Panc1 (cell line): ENCODE results near the gene ARPIN. TPM values are rescaled to one million over a fixed set of nuclear protein-coding genes. Genes with fewer than 3 reads are reported as not detected.

Source experiments
- ATAC-seq: fragments of 200-7000 bp; cut with Tn5 transposase; 2 replicates; pipeline ENCODE4 v1.9.1; 2020; ENCODE audit warnings: mild to moderate bottlenecking, moderate library complexity
- BruUV-seq: library from RNA; stranded (reverse); fragments of 400-500 nt; replicated peaks from 2 replicates; lab custom pipeline; 2021; lab: Mats Ljungman, UMichigan
- CTCF ChIA-PET: fragments of 300-600 bp; sonication (Branson Sonifier 250); formaldehyde crosslinking; loops from one replicate; lab custom pipeline; 2022; ENCODE audit warnings: antibody characterized with exemption; lab: Charles Lee
- POLR2A ChIA-PET: fragments of 300-600 bp; sonication (Branson Sonifier 250); formaldehyde crosslinking; loops from one replicate; lab custom pipeline; 2022; ENCODE audit warnings: antibody characterized with exemption; lab: Charles Lee
- DNase-seq: peaks from one replicate; pipeline ENCODE4 v3.0.0-alpha.2; 2010; ENCODE audit warnings: low read depth, low spot score
- H3K27ac ChIP-seq: 2 replicates; pipeline ENCODE4 v1.5.1; 2011; ENCODE audit warnings: mild to moderate bottlenecking, low read length, inconsistent platforms
- H3K27me3 ChIP-seq: fragments of 200-500 bp; sonication (Bioruptor generic); 2 replicates; pipeline ENCODE4 v1.6.0; 2014; ENCODE audit warnings: low read length, inconsistent platforms; ENCODE audit not compliant: control insufficient read depth, insufficient read depth
- H3K36me3 ChIP-seq: fragments of 200-500 bp; sonication (Bioruptor generic); 2 replicates; pipeline ENCODE4 v1.5.1; 2014; ENCODE audit warnings: inconsistent platforms, mild to moderate bottlenecking, low read length, moderate library complexity; ENCODE audit not compliant: control insufficient read depth, insufficient read depth
- H3K4me1 ChIP-seq: 2 replicates; pipeline ENCODE4 v1.5.1; 2011; ENCODE audit warnings: inconsistent platforms, mild to moderate bottlenecking, low read length, moderate library complexity; ENCODE audit not compliant: control insufficient read depth, insufficient read depth
- H3K4me3 ChIP-seq, 2 experiments: 2 replicates each; pipeline ENCODE4 v1.5.1; 2011 to 2012; ENCODE audit warnings: low read depth in 2 of 2, low read length in 2 of 2, mild to moderate bottlenecking in 2 of 2, inconsistent platforms in 1 of 2, moderate library complexity in 1 of 2
- H3K9me3 ChIP-seq: fragments of 200-500 bp; sonication (Bioruptor generic); 2 replicates; pipeline ENCODE4 v1.5.1; 2014; ENCODE audit warnings: low read depth, mild to moderate bottlenecking, inconsistent platforms, low read length, moderate library complexity; ENCODE audit not compliant: control insufficient read depth, insufficient read depth
- POLR2AphosphoS5 ChIP-seq: IDR thresholded peaks from 2 replicates; pipeline ENCODE4 v1.6.1; 2012; ENCODE audit warnings: mild to moderate bottlenecking, low read depth, low read length, moderate library complexity
- SIN3A ChIP-seq: IDR thresholded peaks from 2 replicates; pipeline ENCODE4 v1.6.1; 2012; ENCODE audit warnings: low read depth, mild to moderate bottlenecking, low read length, moderate library complexity, borderline replicate concordance; ENCODE audit not compliant: insufficient read depth
- TCF7L2 ChIP-seq: IDR thresholded peaks from 2 replicates; pipeline ENCODE4 v1.6.1; 2011; ENCODE audit warnings: mild to moderate bottlenecking, low read depth, low read length, inconsistent platforms
- in situ Hi-C: cut with HindIII; loops from 2 replicates; pipeline ENCODE4 v1.10.0; 2016; ENCODE audit warnings: low sequenced_read_pairs, low pct_unique_long_range_greater_than_20kb
- intact Hi-C: fragments of 100-400 bp; cut with micrococcal nuclease; formaldehyde crosslinking; loops from one replicate; pipeline ENCODE4 v1.10.0; 2022; ENCODE audit not compliant: unreplicated experiment
- total RNA-seq: library from RNA; stranded (reverse); gene quantifications from one replicate; pipeline ENCODE4 v1.2.1, GENCODE V29; 2021; ENCODE audit not compliant: unreplicated experiment
- TF ChIP-seq, protein P1 (sequence below): fragments of 450-650 bp; IDR thresholded peaks from 2 replicates; pipeline ENCODE4 v1.5.1; 2017; ENCODE audit warnings: mild to moderate bottlenecking
- TF ChIP-seq, protein P2 (sequence below), 2 experiments: IDR thresholded peaks; 2 replicates each; pipeline ENCODE4 v1.6.1; 2011 to 2012; ENCODE audit warnings: low read depth in 2 of 2, control low read depth in 1 of 2, low read length in 1 of 2, mild to moderate bottlenecking in 1 of 2, moderate library complexity in 1 of 2; ENCODE audit not compliant: insufficient read depth in 1 of 2

The ARPIN gene
- total RNA-seq, 1 experiment from 2014 or later, result 6.3 TPM

DNA sequence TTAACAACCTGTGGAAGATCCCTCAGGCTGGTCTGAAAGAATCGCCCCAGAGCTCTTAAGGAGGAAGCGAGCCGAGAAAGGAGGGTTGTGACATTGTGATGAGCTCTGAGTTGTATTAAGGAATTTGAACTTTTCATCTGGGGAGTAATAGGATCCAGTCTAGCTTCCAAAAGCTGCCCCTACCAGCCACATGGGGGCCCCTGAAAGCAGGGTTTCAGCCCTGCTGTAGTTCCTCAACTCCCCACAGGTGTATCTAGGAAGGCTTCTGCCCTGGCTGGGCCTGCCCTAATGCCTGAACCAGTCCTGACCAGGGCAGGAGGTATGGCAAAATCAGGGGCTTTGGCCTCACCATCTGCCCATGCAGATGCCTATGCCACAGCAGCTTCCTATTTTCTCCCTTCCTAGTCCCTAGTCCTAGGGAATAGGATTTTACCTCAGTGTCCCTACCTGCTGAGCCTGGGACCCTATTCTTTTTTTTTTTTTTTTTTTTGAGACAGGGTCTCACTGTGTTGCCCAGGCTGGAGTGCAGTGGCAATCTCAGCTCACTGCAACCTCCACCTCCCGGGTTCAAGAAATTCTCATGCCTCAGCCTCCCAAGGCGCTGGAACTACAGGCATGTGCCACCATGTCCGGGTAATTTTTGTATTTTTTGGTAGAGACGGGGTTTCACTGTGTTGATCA is 14.0 kb downstream of the ARPIN start:
- H3K27ac ChIP-seq, result peak overlapping the region; percentile 30; the same call in 1 of the 2 replicates
- peak; percentile 38 for DNase-seq
- no peaks in the 10 kb centered on the region for H3K27me3 ChIP-seq
- in situ Hi-C loops (no loop called here), intact Hi-C loops (loop anchor here (2.0 to 5.0 kb wide), 2 partner anchors 72 to 174 kb away; no protein-coding TSS in a partner anchor)
- CTCF ChIA-PET, result interaction anchor here (0.6 to 1.8 kb wide), 11 partner anchors 19 to 333 kb away, joined by 3 to 10 read pairs (median 4); no protein-coding TSS in a partner anchor
- BruUV-seq, result no TSS peak
- POLR2A ChIA-PET, result interaction anchor here (0.6 to 0.7 kb wide), 3 partner anchors 27 to 203 kb away, joined by 4 to 7 read pairs (median 5); partner anchors contain the start of gene IDH2
- H3K4me1 ChIP-seq, result peaks cover 8% of the 10 kb centered on the region; the same call in 1 of the 2 replicates
- no peak overlapping the region for H3K4me3 ChIP-seq
- H3K9me3 ChIP-seq, result no peaks in the 10 kb centered on the region
- no peaks in the 10 kb centered on the region for H3K36me3 ChIP-seq
- peak; percentile 85 for ATAC-seq
- no peak for TF ChIP-seq SIN3A
- TF ChIP-seq, protein P1, sequence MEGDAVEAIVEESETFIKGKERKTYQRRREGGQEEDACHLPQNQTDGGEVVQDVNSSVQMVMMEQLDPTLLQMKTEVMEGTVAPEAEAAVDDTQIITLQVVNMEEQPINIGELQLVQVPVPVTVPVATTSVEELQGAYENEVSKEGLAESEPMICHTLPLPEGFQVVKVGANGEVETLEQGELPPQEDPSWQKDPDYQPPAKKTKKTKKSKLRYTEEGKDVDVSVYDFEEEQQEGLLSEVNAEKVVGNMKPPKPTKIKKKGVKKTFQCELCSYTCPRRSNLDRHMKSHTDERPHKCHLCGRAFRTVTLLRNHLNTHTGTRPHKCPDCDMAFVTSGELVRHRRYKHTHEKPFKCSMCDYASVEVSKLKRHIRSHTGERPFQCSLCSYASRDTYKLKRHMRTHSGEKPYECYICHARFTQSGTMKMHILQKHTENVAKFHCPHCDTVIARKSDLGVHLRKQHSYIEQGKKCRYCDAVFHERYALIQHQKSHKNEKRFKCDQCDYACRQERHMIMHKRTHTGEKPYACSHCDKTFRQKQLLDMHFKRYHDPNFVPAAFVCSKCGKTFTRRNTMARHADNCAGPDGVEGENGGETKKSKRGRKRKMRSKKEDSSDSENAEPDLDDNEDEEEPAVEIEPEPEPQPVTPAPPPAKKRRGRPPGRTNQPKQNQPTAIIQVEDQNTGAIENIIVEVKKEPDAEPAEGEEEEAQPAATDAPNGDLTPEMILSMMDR, result peak; percentile 90

DNA sequence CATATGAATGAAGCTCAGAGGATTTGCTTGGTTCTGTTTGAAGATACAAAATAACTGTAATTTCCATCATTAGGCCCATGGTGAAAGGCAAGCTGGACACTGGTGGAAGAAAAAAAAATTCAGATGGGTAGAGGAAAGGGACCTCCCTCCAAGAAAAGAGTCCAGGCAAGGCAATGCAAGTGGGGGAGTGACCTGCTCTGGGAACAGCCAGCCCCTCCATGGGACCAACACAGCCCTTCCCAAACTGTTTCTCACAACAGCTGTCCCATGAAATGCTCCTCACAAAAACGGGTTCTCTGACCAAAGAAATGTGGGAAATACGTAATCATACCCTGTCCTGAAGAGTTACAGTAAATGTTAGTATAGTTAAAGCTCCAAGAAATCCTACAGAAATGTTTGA is 14.6 kb downstream of the ARPIN start:
- DNase-seq (no peak), ATAC-seq (no peak)
- POLR2A ChIA-PET, result interaction anchor here (0.6 to 0.7 kb wide), 2 partner anchors 190 to 204 kb away, joined by 4 to 5 read pairs; partner anchors contain the start of gene IDH2
- intact Hi-C loops (loop anchor here (2.0 to 5.0 kb wide), 2 partner anchors 73 to 174 kb away; no protein-coding TSS in a partner anchor), in situ Hi-C loops (no loop called here)
- Histone ChIP-seq H3K4me3 (no peak overlapping the region), H3K36me3 (peaks cover 4% of the 10 kb centered on the region; the same call in 1 of the 2 replicates), H3K9me3 (no peaks in the 10 kb centered on the region), H3K4me1 (peaks cover 8% of the 10 kb centered on the region; the same call in 1 of the 2 replicates), H3K27ac (peak overlapping the region; percentile 30; the same call in 1 of the 2 replicates), H3K27me3 (no peaks in the 10 kb centered on the region)
- TF ChIP-seq, protein P2, sequence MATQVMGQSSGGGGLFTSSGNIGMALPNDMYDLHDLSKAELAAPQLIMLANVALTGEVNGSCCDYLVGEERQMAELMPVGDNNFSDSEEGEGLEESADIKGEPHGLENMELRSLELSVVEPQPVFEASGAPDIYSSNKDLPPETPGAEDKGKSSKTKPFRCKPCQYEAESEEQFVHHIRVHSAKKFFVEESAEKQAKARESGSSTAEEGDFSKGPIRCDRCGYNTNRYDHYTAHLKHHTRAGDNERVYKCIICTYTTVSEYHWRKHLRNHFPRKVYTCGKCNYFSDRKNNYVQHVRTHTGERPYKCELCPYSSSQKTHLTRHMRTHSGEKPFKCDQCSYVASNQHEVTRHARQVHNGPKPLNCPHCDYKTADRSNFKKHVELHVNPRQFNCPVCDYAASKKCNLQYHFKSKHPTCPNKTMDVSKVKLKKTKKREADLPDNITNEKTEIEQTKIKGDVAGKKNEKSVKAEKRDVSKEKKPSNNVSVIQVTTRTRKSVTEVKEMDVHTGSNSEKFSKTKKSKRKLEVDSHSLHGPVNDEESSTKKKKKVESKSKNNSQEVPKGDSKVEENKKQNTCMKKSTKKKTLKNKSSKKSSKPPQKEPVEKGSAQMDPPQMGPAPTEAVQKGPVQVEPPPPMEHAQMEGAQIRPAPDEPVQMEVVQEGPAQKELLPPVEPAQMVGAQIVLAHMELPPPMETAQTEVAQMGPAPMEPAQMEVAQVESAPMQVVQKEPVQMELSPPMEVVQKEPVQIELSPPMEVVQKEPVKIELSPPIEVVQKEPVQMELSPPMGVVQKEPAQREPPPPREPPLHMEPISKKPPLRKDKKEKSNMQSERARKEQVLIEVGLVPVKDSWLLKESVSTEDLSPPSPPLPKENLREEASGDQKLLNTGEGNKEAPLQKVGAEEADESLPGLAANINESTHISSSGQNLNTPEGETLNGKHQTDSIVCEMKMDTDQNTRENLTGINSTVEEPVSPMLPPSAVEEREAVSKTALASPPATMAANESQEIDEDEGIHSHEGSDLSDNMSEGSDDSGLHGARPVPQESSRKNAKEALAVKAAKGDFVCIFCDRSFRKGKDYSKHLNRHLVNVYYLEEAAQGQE (IDR thresholded peaks at IDR 0.05; ENCODE audit: insufficient read depth in 1 of 2, low read depth in 2 of 2, low read length in 1 of 2), result no peak
- TF ChIP-seq, protein P1, result no peak
- TF ChIP-seq POLR2AphosphoS5 (no peak), TCF7L2 (no peak), SIN3A (no peak)
- CTCF ChIA-PET, result interaction anchor here (0.6 to 1.8 kb wide), 11 partner anchors 20 to 333 kb away, joined by 3 to 10 read pairs (median 4); no protein-coding TSS in a partner anchor
- BruUV-seq, result no TSS peak
